ENCODE data around the gene ZNF28.
"Not testable (repeated sequence)": the region's sequence is repeated elsewhere in the genome, so short reads cannot be mapped to it uniquely, and the experiment has no call there.

ZNF28 gene

GRCh38 chr19:52799950-52800640 lies 21.3 kb downstream of the ZNF28 start:
- H3K27me3 ChIP-seq (replicated peaks in 2 of 5; ENCODE audit: control insufficient read depth in 4 of 5, insufficient read depth in 5 of 5, low read length in 4 of 5); POLR2A ChIA-PET; DNase-seq; CTCF ChIA-PET; H3K4me1 ChIP-seq (ENCODE audit: control extremely low read depth in 1 of 4, control insufficient read depth in 4 of 4, insufficient read depth in 4 of 4, low read length in 3 of 4); H3K4me3 ChIP-seq (ENCODE audit: control insufficient read depth in 1 of 7, extremely low read depth in 1 of 7, insufficient read depth in 4 of 7, low read depth in 2 of 7, low read length in 6 of 7); H3K27ac ChIP-seq (ENCODE audit: insufficient read depth in 1 of 2, low read depth in 1 of 2, low read length in 2 of 2, poor library complexity in 1 of 2, severe bottlenecking in 2 of 2): not testable (repeated sequence)
- Histone ChIP-seq H3K9me3 (ENCODE audit: control extremely low read depth in 1 of 5, control insufficient read depth in 4 of 5, insufficient read depth in 2 of 5, low read depth in 1 of 5, low read length in 4 of 5) (peaks cover 13 to 95% (median 74%) of the 10 kb centered on the region in 5 experiments), H3K36me3 (ENCODE audit: control insufficient read depth in 4 of 4, insufficient read depth in 4 of 4, low read length in 3 of 4) (peaks cover 29 to 61% (median 38%) of the 10 kb centered on the region in 4 experiments)
- 96% methylated on average over 6 of the region's 9 CpGs for WGBS (ENCODE audit: insufficient coverage)

GRCh38 chr19:52789440-52789839 lies 32.0 kb downstream of the ZNF28 start:
- CTCF ChIA-PET = no interaction called here
- no peak overlapping the region for H3K4me3 ChIP-seq (ENCODE audit: control insufficient read depth in 1 of 7, extremely low read depth in 1 of 7, insufficient read depth in 4 of 7, low read depth in 2 of 7, low read length in 6 of 7)
- no peaks in the 10 kb centered on the region for H3K36me3 ChIP-seq (ENCODE audit: control insufficient read depth in 4 of 4, insufficient read depth in 4 of 4, low read length in 3 of 4)
- peaks cover 0 to 13% (median 8%) of the 10 kb centered on the region in 4 experiments for H3K4me1 ChIP-seq (ENCODE audit: control extremely low read depth in 1 of 4, control insufficient read depth in 4 of 4, insufficient read depth in 4 of 4, low read length in 3 of 4)
- peaks cover 0 to 29% (median 2%) of the 10 kb centered on the region in 5 experiments for H3K9me3 ChIP-seq (ENCODE audit: control extremely low read depth in 1 of 5, control insufficient read depth in 4 of 5, insufficient read depth in 2 of 5, low read depth in 1 of 5, low read length in 4 of 5)
- no peak overlapping the region for H3K27ac ChIP-seq (ENCODE audit: insufficient read depth in 1 of 2, low read depth in 1 of 2, low read length in 2 of 2, poor library complexity in 1 of 2, severe bottlenecking in 2 of 2)
- POLR2A ChIA-PET = no interaction called here
- no peak for DNase-seq
- H3K27me3 ChIP-seq (replicated peaks in 2 of 5; ENCODE audit: control insufficient read depth in 4 of 5, insufficient read depth in 5 of 5, low read length in 4 of 5) = no peaks in the 10 kb centered on the region
- 100% methylated on average over 5 of the region's 6 CpGs for WGBS (ENCODE audit: insufficient coverage)

- WGBS (ENCODE audit: insufficient coverage) = 0% methylated on average over 39 of the region's 47 CpGs
- peak within 1 kb of the TSS; percentile 71 to 93 (median 87) for H3K4me3 ChIP-seq (ENCODE audit: control insufficient read depth in 1 of 7, extremely low read depth in 1 of 7, insufficient read depth in 4 of 7, low read depth in 2 of 7, low read length in 6 of 7)
- POLR2A ChIA-PET; H3K27me3 ChIP-seq (replicated peaks in 2 of 5; ENCODE audit: control insufficient read depth in 4 of 5, insufficient read depth in 5 of 5, low read length in 4 of 5); CTCF ChIA-PET; H3K36me3 ChIP-seq (ENCODE audit: control insufficient read depth in 4 of 4, insufficient read depth in 4 of 4, low read length in 3 of 4): not testable (repeated sequence)
- peaks cover 0 to 16% (median 0%) of the 10 kb centered on the region in 5 experiments for H3K9me3 ChIP-seq (ENCODE audit: control extremely low read depth in 1 of 5, control insufficient read depth in 4 of 5, insufficient read depth in 2 of 5, low read depth in 1 of 5, low read length in 4 of 5)
- DNase-seq = peak; percentile 60 to 93 (median 88)
- H3K27ac ChIP-seq (ENCODE audit: insufficient read depth in 1 of 2, low read depth in 1 of 2, low read length in 2 of 2, poor library complexity in 1 of 2, severe bottlenecking in 2 of 2) = peak within 1 kb of the TSS; percentile 42 to 73
- H3K4me1 ChIP-seq (ENCODE audit: control extremely low read depth in 1 of 4, control insufficient read depth in 4 of 4, insufficient read depth in 4 of 4, low read length in 3 of 4) = peaks cover 0 to 13% (median 8%) of the 10 kb centered on the region in 4 experiments
These were observed 34.7 kb downstream of the ZNF28 start, which contains the start of gene ZNF600 for GRCh38 chr19:52786464-52787354. Gene ZNF600 (minus strand): TSS chr19:52786791. CDS start chr19:52778888, 7,903 bp downstream.

- DNase-seq = peak in 1 of 3 donors; percentile 5
- H3K36me3 ChIP-seq (ENCODE audit: control insufficient read depth in 4 of 4, insufficient read depth in 4 of 4, low read length in 3 of 4) = peaks cover 0 to 9% (median 4%) of the 10 kb centered on the region in 4 experiments
- peak overlapping the region; percentile 42 to 73 for H3K27ac ChIP-seq (ENCODE audit: insufficient read depth in 1 of 2, low read depth in 1 of 2, low read length in 2 of 2, poor library complexity in 1 of 2, severe bottlenecking in 2 of 2)
- WGBS (ENCODE audit: insufficient coverage) = 0% methylated on average over 18 of the region's 23 CpGs
- CTCF ChIA-PET = no interaction called here
- peak overlapping the region; percentile 71 to 93 (median 87) for H3K4me3 ChIP-seq (ENCODE audit: control insufficient read depth in 1 of 7, extremely low read depth in 1 of 7, insufficient read depth in 4 of 7, low read depth in 2 of 7, low read length in 6 of 7)
- H3K27me3 ChIP-seq (replicated peaks in 2 of 5; ENCODE audit: control insufficient read depth in 4 of 5, insufficient read depth in 5 of 5, low read length in 4 of 5) = no peaks in the 10 kb centered on the region
- H3K9me3 ChIP-seq (ENCODE audit: control extremely low read depth in 1 of 5, control insufficient read depth in 4 of 5, insufficient read depth in 2 of 5, low read depth in 1 of 5, low read length in 4 of 5) = peaks cover 0 to 19% (median 0%) of the 10 kb centered on the region in 5 experiments
- POLR2A ChIA-PET = no interaction called here
- H3K4me1 ChIP-seq (ENCODE audit: control extremely low read depth in 1 of 4, control insufficient read depth in 4 of 4, insufficient read depth in 4 of 4, low read length in 3 of 4) = peaks cover 0 to 13% (median 8%) of the 10 kb centered on the region in 4 experiments
These were observed 35.4 kb downstream of the ZNF28 start for GRCh38 chr19:52786078-52786463.

- POLR2A ChIA-PET = no interaction called here
- WGBS (ENCODE audit: insufficient coverage) = 100% methylated on average over 3 of the region's 3 CpGs
These were observed 35.9 kb downstream of the ZNF28 start for GRCh38 chr19:52785506-52785905.

GRCh38 chr19:52782864-52783263 lies 38.6 kb downstream of the ZNF28 start:
- DNase-seq; H3K27me3 ChIP-seq (replicated peaks in 2 of 5; ENCODE audit: control insufficient read depth in 4 of 5, insufficient read depth in 5 of 5, low read length in 4 of 5); H3K9me3 ChIP-seq (ENCODE audit: control extremely low read depth in 1 of 5, control insufficient read depth in 4 of 5, insufficient read depth in 2 of 5, low read depth in 1 of 5, low read length in 4 of 5); POLR2A ChIA-PET; H3K4me3 ChIP-seq (ENCODE audit: control insufficient read depth in 1 of 7, extremely low read depth in 1 of 7, insufficient read depth in 4 of 7, low read depth in 2 of 7, low read length in 6 of 7); H3K27ac ChIP-seq (ENCODE audit: insufficient read depth in 1 of 2, low read depth in 1 of 2, low read length in 2 of 2, poor library complexity in 1 of 2, severe bottlenecking in 2 of 2); CTCF ChIA-PET: not testable (repeated sequence)
- Histone ChIP-seq H3K36me3 (ENCODE audit: control insufficient read depth in 4 of 4, insufficient read depth in 4 of 4, low read length in 3 of 4) (peaks cover 0 to 23% (median 13%) of the 10 kb centered on the region in 4 experiments), H3K4me1 (ENCODE audit: control extremely low read depth in 1 of 4, control insufficient read depth in 4 of 4, insufficient read depth in 4 of 4, low read length in 3 of 4) (peaks cover 0 to 21% (median 8%) of the 10 kb centered on the region in 4 experiments)
- no CpG with 5 or more reads among the region's 2 CpGs for WGBS (ENCODE audit: insufficient coverage)

More at GRCh38 chr19:52785506-52785905, 35.9 kb downstream of the ZNF28 start:
- CTCF ChIA-PET = no interaction called here
- H3K27me3 ChIP-seq (replicated peaks in 2 of 5; ENCODE audit: control insufficient read depth in 4 of 5, insufficient read depth in 5 of 5, low read length in 4 of 5) = no peaks in the 10 kb centered on the region
- H3K4me1 ChIP-seq (ENCODE audit: control extremely low read depth in 1 of 4, control insufficient read depth in 4 of 4, insufficient read depth in 4 of 4, low read length in 3 of 4) = peaks cover 0 to 13% (median 8%) of the 10 kb centered on the region in 4 experiments
- H3K36me3 ChIP-seq (ENCODE audit: control insufficient read depth in 4 of 4, insufficient read depth in 4 of 4, low read length in 3 of 4) = peaks cover 0 to 13% (median 7%) of the 10 kb centered on the region in 4 experiments
- H3K4me3 ChIP-seq (ENCODE audit: control insufficient read depth in 1 of 7, extremely low read depth in 1 of 7, insufficient read depth in 4 of 7, low read depth in 2 of 7, low read length in 6 of 7) = peak overlapping the region in 5 of 7 experiments; percentile 79 to 93 (median 87)
- peaks cover 0 to 16% (median 0%) of the 10 kb centered on the region in 5 experiments for H3K9me3 ChIP-seq (ENCODE audit: control extremely low read depth in 1 of 5, control insufficient read depth in 4 of 5, insufficient read depth in 2 of 5, low read depth in 1 of 5, low read length in 4 of 5)
- H3K27ac ChIP-seq (ENCODE audit: insufficient read depth in 1 of 2, low read depth in 1 of 2, low read length in 2 of 2, poor library complexity in 1 of 2, severe bottlenecking in 2 of 2) = no peak overlapping the region
- DNase-seq = no peak
